ENCODE data around the gene DPY19L1.
"Not testable (repeated sequence)": the region's sequence is repeated elsewhere in the genome, so short reads cannot be mapped to it uniquely, and the experiment has no call there.

Gene DPY19L1

DNA sequence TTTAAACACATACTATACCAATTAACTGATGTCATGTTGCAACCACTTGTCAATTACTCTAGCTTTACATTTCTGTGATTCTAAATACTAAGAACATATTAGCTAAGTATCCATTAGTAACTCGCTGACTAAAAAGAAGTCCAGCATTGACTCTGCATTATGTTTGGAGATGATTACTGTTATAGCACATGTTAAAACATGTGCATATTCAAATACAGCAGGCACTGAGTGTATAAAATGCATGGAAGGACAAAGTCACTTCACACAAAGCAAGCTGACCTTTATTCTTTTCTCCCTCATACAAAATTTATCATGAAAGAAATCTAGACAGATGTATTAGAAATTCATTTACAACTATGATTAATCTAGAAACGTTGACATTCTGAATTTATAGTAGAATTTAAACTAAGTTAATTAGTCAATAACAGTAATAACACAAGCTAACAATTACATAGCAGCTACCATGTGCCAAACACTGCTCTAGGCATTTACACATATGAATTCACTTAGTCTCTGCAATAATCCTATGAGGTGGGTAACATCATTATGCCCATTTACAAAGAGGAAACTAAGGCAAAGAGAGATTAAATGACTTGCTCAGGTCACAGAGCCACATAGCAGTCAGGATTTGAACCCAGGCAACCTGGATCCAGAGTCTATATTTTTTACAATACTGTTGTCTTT, 48.7 kb downstream of the DPY19L1 start:
- DNase-seq (ENCODE audit: low read depth) = not testable (repeated sequence)

DNA sequence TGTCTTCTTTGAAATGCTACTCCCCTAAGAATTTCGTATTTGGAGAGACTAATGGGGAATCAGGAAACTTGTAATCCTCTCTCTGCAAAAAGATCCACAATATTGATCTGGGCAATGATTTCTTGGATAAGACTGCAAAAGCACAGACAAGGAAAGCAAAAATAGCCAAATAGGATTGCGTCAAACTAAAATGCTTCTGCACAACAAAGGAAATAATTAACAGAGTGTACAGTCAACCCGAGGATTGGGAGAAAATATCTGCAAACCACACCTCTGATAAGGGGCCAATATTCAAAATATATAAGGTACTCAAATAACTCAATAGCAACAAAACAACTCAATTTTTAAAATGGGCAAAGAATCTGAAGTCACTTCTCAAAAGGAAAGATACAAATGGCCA, 52.1 kb downstream of the DPY19L1 start:
- not testable (repeated sequence) for DNase-seq (ENCODE audit: low read depth)

DNA sequence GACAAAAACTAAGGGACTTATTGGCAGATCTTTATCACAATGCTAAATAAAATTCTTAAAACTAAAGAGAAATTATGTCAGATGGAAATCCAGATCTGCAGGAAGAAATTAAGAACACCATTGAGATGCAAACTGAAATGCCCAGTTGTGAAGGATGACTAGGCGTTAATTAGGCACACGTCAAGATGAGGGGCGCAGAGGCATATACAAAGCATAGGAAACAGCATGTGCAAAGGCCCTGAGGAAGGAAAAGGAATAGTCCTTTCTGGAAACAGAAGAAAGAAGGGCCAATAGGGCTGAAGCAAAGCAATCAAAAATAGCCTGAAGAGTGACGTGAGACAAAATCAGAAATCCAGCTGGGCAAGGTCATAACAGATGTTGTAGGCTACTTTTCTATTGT, 53.1 kb downstream of the DPY19L1 start:
- DNase-seq (ENCODE audit: low read depth) = not testable (repeated sequence)

DNA sequence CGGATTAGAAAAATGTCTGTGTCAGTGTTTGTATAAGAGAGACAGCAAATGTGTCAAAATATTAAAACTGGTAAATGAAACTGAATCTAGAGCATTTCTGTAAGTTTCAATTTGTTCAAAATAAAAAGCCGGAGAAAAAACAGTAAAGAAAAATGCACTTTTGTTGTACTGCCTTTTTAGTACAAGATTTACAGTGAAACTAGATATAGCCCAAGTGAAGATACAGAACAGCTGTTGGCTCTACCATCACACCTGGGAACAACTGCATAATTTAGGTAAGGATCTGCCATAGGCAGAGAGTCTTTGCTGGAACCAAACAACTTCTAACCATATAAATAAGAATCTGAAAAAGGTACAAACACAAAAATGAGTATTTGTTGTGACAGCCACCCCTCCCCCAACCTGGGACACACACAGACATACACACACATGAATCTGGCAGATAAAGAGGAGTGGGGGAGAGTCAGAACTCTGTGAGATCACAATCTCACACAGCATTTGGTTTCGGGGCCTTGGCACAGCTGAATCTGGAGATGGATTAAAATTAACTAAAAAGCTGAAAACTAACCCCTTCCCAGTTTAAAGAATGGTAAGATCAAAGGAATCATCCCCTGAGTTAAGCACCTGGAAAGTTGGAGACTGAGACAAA, 54.8 kb downstream of the DPY19L1 start:
- no peak for DNase-seq (ENCODE audit: low read depth)

DNA sequence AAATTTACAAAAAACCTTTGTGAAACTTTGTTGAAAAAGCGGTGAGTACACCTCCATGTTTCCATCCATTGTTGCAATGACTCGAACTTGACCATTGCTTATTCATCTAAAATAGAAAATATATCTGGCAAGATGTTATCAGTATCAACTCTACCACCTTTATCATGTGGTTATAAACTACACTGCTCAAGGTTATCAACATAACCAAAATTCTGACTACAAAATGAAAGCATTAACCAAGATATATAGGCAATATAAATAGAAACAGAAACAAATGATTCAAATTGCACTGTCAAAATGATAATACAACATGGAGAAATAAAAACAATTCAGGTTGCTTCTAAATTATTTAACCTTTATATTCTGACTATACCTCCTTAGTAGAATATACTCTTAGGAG, 58.2 kb downstream of the DPY19L1 start:
- not testable (repeated sequence) for DNase-seq (ENCODE audit: low read depth)

DNA sequence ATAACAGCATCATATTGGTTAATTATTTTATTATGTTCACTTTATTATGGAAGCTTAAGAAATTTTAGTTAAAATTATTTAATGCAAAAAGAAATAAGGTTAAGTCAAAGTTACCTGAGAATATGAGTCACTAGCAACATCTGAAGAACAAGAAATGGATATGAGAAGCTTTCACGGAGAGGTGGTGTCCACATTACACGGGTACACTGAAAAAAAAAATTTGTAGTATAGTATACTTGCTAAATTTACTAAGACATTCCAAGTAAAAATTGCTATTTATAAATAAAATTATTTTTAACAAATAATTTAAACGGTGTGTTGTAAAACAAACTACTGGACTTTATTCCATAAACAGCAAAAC, 63.9 kb downstream of the DPY19L1 start:
- no peak for DNase-seq (ENCODE audit: low read depth)

DNA sequence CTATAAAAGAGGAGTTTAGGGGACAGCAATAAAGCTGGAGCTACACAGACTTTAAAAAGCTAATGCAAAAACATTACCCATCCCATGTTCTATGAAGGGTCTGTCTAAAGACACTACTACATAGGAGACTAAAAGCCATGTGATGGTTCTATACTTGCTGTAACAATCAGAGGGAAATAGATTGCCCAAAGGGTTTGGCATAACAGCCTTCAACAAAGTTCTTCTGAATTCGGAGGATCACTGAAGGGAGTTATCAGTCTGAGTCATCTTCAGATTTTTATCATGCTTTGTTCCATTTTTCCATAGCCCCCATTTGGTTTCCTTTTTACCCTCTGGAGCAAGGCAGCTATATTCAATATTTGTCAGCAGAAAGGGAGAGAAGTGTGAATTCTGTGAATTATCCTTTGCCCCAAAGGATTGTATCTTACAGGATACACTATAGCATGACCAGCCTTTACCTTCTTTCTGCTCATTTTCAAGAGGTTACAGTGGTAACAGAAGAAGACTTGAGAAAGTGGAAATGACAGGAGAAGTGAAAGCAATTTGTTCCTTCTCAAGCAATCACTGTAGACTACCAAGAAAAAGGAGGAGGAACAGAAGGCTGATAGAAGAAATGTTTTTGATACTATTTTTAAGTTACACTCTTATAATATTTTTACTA, 64.4 kb downstream of the DPY19L1 start:
- DNase-seq (ENCODE audit: low read depth) = not testable (repeated sequence)

DNA sequence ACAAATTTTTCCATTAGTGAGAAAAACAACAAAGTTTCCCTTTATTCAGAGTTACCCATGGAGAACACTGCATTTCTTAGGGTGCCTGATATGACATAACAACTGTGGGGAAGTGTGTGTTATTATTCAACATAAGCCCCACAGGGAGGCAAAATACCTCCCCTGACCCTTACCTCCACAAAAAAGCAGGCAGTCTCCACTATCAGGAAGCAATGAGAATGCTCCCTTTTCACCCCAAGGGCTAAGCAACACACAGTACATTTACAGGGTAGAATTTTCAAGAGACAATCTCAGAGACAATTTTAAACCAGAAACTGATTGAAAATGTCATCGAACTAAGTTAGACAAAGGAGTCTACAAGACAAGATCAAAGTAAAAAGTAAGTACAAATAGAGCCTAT, 69.5 kb downstream of the DPY19L1 start:
- DNase-seq (ENCODE audit: low read depth) = not testable (repeated sequence)

DNA sequence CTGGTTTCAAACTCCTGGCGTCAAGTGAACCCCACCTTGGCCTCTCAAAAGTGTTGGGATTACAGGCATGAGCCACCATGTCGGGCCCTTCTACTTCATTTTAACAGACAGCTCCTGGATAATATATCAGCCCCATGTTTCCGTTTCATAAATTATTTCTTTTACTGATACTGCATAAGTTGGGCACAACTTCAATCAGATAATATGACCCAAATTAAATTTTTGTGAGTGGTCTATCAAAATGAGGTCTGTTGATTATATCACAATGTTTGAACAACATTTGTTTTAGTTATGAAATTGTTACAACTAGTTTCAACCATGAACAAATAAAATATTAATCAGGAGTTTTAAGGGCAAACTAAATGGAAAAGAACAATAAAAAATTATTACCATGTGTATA, 70.8 kb downstream of the DPY19L1 start:
- not testable (repeated sequence) for DNase-seq (ENCODE audit: low read depth)

DNA sequence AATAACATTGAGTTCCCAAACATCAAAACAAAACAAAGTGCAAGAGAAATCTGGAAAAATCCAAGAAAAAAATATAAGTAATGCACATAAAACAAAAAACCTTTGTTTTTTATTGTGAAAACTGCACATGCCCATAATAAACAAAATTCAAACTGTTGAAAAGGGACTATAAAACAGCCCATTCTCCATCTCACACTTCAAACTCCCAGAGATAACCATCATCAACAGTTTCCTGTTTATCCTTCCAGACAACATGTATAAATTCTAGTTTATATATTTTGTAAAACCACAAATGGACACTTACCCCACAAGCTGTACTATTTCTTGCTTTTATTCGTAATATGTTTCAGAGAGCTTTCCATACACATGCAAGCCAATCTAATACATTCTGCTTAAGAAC, 79.3 kb downstream of the DPY19L1 start:
- no peak for DNase-seq (ENCODE audit: low read depth)

DNA sequence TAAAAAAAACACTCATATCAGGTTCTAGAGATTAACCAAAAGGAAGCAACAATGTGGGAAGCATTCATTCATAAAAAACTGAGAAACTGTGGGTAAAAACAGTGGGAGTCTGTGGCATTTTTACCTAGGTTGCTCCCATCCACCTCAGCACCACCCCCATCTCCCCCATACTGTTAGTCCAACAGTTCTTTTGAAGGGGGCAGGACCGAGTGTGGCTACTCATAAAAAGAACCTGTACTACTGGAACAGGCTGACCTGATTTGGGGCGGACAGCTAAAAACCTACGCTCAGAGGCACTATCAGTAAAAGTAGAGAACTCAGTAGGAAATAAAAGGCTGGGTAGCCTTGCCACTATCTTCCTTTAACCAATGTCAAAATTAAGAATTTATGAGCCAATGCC, 84.5 kb downstream of the DPY19L1 start:
- DNase-seq (ENCODE audit: low read depth) = no peak

DNA sequence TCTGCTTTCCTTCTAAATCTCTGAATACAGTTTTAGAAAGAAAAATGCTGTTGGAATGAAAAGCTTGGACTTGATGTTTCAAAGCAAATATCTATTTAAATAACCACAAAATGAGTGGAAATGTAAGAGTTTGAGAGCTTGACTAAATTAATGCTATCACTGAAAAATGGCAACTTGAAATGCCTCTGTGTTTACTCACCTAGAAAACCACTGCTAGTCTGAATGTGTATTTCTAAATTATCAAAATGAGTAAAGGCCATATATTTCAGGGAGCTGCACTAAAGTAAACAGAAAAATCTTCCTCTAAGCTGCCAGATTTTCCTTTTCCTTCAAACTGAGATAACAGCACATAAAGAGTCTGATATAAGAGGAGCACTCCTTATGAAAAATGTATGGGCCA, 87.9 kb downstream of the DPY19L1 start:
- DNase-seq (ENCODE audit: low read depth) = peak; percentile 6

DNA sequence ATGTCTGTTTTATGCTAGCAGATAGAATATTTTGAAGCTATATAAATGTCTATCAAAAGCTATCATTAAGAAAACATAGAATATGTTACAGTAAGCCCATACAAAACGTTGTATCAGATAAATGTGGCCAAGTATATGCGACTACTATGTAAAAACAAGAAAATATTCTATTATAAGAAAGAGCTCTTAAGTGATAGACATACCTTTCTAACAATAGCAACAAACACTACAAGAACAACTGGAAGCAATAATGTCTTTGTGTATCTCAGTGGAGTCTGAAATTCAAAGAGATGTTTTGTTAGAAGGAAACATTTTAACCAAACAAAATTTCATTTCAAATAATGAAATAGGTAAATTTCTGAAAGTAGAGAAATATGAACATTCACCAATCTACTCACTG, 89.9 kb downstream of the DPY19L1 start:
- not testable (repeated sequence) for DNase-seq (ENCODE audit: low read depth)

DNA sequence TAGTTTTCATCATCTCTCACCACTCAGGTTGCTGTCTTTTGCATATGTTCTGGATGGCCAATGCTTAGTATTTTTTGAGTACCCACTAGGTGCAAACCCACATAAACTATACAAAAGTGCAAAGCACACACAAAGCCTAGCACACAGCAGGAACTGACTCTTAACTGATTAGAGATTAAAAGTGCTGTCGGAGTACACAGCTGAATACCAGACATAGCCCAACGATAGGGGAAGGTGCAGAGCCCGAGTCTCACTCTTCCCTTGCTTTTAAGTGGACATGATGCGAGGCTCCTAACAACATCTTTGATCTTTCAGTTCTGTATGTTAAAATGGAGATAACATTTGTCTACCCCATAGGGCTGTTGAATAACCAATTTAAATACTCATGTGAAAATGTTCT, 90.8 kb downstream of the DPY19L1 start:
- no peak for DNase-seq (ENCODE audit: low read depth)

DNA sequence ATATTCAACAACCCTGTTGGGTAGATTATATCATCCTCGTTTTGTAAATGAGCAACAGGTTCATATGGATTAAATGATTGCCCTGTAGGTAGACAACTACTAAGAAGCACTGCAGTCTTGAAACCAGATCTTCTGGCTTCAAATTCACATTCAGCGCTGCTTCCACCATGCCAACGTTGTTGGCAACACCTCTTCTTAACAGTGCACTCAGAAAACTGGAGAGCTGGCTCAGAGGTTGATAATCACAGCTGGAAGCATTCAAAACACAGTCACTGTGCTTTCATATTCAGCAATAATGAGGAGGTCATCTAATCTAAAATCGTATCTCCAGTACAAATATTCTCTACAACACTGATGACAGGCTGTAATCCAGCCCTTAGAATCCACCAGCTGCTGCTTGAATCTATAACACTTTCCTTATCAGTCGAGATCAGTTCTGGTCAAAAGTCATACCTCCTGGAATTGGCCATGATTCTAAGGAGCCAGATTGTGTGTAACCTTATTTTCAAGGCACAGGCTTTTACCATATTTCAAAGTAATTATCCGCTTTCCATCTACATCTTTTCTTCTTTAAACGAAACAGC, 91.3 kb downstream of the DPY19L1 start:
- not testable (repeated sequence) for DNase-seq (ENCODE audit: low read depth)

DNA sequence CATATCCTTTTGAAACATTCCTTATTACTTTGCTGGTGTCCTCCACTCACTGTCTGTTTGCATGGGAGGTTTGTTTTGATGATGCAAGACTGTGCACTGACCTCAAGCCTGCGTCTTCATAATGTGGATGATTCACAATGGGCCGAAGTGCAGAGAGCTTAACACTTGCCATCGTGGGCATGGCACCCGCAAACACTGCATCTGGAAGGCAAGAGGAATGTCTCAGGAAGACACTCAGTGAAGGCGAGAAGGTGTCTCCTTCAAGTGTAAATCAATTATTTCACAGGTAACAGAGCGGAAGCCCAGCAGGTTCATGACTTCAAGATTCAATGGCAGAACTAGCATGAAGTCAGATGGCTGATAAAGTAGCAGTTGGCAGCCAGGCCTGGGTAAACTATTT, 98.1 kb downstream of the DPY19L1 start:
- peak; percentile 77 for DNase-seq (ENCODE audit: low read depth)

DNA sequence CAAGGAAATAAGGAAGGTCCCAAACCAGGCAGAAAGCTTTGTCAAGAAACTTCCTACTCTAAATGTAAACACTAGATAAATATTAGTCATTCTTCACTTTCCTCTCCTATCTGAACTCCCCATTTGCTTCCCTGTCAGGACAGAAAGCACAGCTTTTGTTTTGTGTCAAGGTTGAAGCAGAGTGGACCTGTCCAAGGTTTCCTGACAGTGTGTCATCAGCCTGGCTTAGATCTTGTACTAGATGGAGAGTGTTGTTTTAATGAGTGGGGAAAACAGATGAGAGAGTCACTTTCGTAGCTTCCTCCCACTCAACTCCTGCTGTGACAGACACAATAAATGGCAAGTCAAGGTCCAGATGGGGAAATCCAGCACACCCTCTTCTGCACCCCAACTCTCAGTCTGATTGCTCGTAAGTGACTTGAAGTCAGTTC, 101.5 kb downstream of the DPY19L1 start:
- DNase-seq (ENCODE audit: low read depth) = not testable (repeated sequence)

DNA sequence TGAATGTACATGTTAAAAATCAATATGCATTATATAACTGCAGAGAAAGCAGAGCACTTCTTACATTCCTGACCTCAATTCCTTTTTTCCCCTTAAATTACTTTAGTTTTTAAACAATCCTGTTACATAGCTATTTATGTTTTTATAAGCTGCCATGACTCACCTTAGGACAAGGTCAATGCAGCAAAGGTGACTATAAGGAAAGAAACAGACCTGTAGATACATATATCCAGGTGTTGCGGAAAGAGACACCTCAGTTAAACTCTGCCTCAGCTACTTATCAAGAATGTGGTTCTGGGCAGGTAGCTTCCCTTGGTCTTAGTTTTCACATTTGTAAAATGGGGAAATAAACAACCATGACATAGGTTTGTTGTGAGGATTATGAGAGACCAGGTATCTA, 105.5 kb downstream of the DPY19L1 start:
- no peak for DNase-seq (ENCODE audit: low read depth)

DNA sequence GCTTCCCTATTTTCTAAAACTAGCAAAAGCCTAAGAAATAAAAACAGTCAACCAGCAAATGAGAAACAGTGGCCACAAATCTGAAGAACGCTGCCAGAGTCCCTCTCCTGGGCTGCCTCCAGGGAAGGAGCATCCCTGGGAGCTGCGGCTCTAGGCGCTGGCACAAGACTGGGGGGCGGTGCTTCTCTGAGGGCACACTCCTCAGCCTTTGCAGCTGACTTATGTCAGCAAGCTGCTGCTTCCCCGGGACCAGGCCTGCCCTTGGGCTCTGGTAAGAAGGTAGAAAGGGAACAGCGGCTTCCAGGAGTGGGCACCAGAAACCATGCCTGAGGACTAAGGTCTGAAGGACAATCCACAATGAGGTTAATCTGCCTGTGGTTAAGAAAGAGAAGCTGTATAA, 107.5 kb downstream of the DPY19L1 start:
- DNase-seq (ENCODE audit: low read depth) = not testable (repeated sequence)

DNA sequence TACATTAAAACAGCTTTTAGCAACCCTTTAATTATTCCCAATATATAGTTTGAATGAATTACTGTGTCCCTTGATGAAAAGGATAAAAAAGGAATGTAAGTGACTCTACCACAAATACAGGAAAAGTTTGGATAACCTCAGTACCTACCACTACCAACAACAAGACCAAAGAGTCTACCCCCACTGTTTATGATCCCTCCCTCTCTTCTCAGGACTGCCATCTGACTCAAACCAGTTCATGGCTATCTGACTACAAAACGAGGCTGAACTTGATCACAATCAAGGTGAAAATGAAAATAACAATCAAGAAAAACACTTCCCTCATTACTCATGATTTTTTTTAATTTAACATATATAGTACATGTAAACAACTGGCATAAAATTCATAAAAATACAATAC, 108.7 kb downstream of the DPY19L1 start:
- no peak for DNase-seq (ENCODE audit: low read depth)

DNA sequence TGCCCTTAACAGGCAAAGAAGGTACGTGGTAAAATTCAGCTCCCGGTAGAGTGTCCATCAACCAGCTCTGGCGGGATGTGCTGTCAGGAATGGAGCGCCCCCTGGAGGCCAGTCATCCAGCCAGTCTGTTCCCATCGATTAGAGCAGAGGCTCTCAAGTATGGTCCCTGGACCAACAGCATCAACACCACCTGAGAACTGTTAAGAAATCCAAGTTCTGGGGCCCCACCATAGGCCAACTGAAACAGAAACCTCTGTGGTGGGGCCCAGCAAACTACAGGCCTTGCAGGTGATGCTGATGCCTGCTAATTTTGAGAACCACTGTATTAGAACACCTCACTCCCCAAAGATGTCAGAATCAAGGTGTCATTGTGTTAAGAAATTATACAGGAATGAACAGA, 109.2 kb downstream of the DPY19L1 start:
- DNase-seq (ENCODE audit: low read depth) = no peak

DNA sequence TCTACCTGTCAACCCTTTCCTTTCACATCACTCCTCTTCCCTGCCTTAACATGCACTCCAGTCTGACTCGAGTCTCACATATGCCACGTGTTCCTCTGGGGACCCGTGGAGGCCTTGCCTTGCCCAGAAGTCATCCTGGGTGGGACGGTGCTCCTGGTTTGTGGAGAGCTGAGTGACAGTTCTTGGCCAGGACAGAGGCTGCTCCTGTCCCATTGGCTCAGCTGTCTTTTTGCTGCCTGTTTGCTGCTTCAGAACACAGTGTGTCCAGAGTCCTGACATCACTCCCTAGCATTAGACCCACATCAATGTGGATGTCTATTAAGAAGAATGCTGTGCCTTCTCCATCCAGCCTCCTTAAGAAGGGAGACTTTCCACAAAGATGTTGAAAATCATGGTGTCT, 116.8 kb downstream of the DPY19L1 start:
- not testable (repeated sequence) for DNase-seq (ENCODE audit: low read depth)

DNA sequence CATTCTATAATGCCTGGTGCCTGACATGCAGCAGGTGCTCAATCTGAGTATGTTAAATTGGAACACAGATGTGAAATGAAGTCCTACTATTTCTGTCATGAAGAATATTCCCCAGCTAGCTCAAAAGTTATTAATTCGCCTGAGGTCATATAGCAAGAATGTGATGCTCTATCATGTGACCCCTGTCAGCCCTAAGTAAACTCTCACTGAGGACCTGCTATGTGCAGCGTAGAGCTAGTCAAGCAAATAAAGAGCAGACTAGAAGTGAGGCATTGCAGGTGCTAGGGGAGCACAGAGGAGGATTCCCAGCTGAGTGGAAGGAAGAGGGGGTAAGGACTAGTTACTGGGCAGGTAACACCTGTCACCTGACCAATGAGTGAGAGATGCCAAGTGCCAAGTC, 118.2 kb downstream of the DPY19L1 start:
- not testable (repeated sequence) for DNase-seq (ENCODE audit: low read depth)

Measured in HS-5 (cell line).